ENCODE measurements around the gene PDGFRB. TPM values are rescaled to one million over a fixed set of nuclear protein-coding genes. Genes with fewer than 3 reads are reported as not detected.

Gene PDGFRB
- polyA plus RNA-seq, 3 donors = 0.04 to 0.99 (median 0.20) TPM

GRCh38 chr5:150118561-150119229, 37.0 kb downstream of the PDGFRB start:
- Mint-ChIP-seq H3K27ac (peak overlapping the region in 1 of 7 donors; percentile 55), H3K27me3 (ENCODE audit: low read depth in 3 of 3) (peaks cover 3 to 7% (median 4%) of the 10 kb centered on the region in 3 donors), H3K9me3 (no peaks in the 10 kb centered on the region), H3K4me1 (peaks cover 31% of the 10 kb centered on the region), H3K4me3 (no peak overlapping the region), H3K36me3 (no peaks in the 10 kb centered on the region)
- H3K27me3 ChIP-seq (ENCODE audit: control insufficient read depth in 2 of 2, insufficient read depth in 2 of 2, low read length in 2 of 2) = no peaks in the 10 kb centered on the region
- intact Hi-C loops (cut with micrococcal nuclease) = no loop called here
- 99% methylated on average over 5 of the region's 11 CpGs for WGBS (ENCODE audit: insufficient coverage)
- no peak for TF ChIP-seq CTCF (IDR thresholded peaks at IDR 0.05)
- no peak overlapping the region for H2AFZ ChIP-seq (ENCODE audit: insufficient read depth, low read depth, low read length, poor library complexity, severe bottlenecking)
- H3K4me3 ChIP-seq (replicated peaks in 1 of 3; ENCODE audit: low read depth in 2 of 3, low read length in 3 of 3) = no peak overlapping the region
- no peaks in the 10 kb centered on the region for H3K9me3 ChIP-seq (replicated peaks in 1 of 2; ENCODE audit: control insufficient read depth in 1 of 2, insufficient read depth in 1 of 2, low read length in 2 of 2)
- no peak overlapping the region for H3K4me2 ChIP-seq (replicated peaks; ENCODE audit: extremely low read depth, low read length, poor library complexity, severe bottlenecking)
- no peak overlapping the region for H3K27ac ChIP-seq (ENCODE audit: low read depth in 1 of 2, low read length in 2 of 2)
- no peak for DNase-seq
- no peak overlapping the region for H3K9ac ChIP-seq (ENCODE audit: insufficient read depth, low read length, poor library complexity, severe bottlenecking)
- no peaks in the 10 kb centered on the region for H3K79me2 ChIP-seq (ENCODE audit: insufficient read depth, low read length)
- no peaks in the 10 kb centered on the region for H4K20me1 ChIP-seq (ENCODE audit: insufficient read depth, low read length)
- H3K4me1 ChIP-seq (ENCODE audit: control insufficient read depth in 1 of 2, insufficient read depth in 2 of 2, low read length in 2 of 2) = peaks cover 28 to 33% of the 10 kb centered on the region in 2 donors
- no peaks in the 10 kb centered on the region for H3K36me3 ChIP-seq (replicated peaks in 1 of 2; ENCODE audit: control insufficient read depth in 1 of 2, insufficient read depth in 2 of 2, low read length in 2 of 2)

DNA sequence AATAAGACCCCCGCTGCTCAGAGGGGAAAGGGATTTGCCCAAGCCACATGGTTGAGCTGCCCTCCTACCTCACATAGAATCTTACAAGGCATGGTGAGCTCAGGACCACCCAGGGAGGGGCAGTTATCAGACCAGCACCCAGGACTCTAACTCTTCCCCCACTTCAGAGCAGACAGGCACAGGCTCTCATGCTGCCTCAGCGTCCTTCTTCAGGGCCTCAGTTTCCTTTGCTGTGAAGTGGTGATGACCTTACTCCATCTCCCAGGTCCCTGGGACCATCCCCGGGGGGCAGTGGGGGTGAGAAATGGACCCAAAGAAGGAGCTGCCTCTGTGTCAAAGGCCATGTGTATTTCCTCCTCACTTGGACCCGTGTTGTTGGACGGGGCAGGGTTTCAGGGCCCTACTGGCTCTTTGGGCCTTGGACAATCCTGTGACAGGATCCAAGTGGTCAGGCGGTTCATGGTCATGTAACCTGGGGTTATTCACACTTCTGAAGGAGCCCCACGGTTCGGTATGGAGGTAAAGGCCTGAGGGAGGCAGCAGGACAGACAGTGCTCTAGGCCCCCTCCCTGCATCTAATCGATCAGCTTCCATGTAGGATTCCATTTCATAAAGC, 37.6 kb downstream of the PDGFRB start:
- H3K9me3 Mint-ChIP-seq = no peaks in the 10 kb centered on the region
- no peak overlapping the region for H3K27ac ChIP-seq (ENCODE audit: low read depth in 1 of 2, low read length in 2 of 2)
- peaks cover 28 to 33% of the 10 kb centered on the region in 2 donors for H3K4me1 ChIP-seq (ENCODE audit: control insufficient read depth in 1 of 2, insufficient read depth in 2 of 2, low read length in 2 of 2)
- no peak for TF ChIP-seq CTCF (IDR thresholded peaks at IDR 0.05)
- no peak overlapping the region for H3K9ac ChIP-seq (ENCODE audit: insufficient read depth, low read length, poor library complexity, severe bottlenecking)
- DNase-seq = no peak
- H3K79me2 ChIP-seq (ENCODE audit: insufficient read depth, low read length) = no peaks in the 10 kb centered on the region
- no peak overlapping the region for H2AFZ ChIP-seq (ENCODE audit: insufficient read depth, low read depth, low read length, poor library complexity, severe bottlenecking)
- H3K27me3 Mint-ChIP-seq (ENCODE audit: low read depth in 3 of 3) = peaks cover 3 to 7% (median 4%) of the 10 kb centered on the region in 3 donors
- 96% methylated on average over 7 of the region's 9 CpGs for WGBS (ENCODE audit: insufficient coverage)
- no peak overlapping the region for H3K4me3 ChIP-seq (replicated peaks in 1 of 3; ENCODE audit: low read depth in 2 of 3, low read length in 3 of 3)
- no peaks in the 10 kb centered on the region for H3K36me3 ChIP-seq (replicated peaks in 1 of 2; ENCODE audit: control insufficient read depth in 1 of 2, insufficient read depth in 2 of 2, low read length in 2 of 2)
- H3K36me3 Mint-ChIP-seq = no peaks in the 10 kb centered on the region
- no peak overlapping the region for H3K4me3 Mint-ChIP-seq
- H4K20me1 ChIP-seq (ENCODE audit: insufficient read depth, low read length) = no peaks in the 10 kb centered on the region
- H3K9me3 ChIP-seq (replicated peaks in 1 of 2; ENCODE audit: control insufficient read depth in 1 of 2, insufficient read depth in 1 of 2, low read length in 2 of 2) = no peaks in the 10 kb centered on the region
- intact Hi-C loops (cut with micrococcal nuclease) = no loop called here
- no peak overlapping the region for H3K4me2 ChIP-seq (replicated peaks; ENCODE audit: extremely low read depth, low read length, poor library complexity, severe bottlenecking)
- H3K4me1 Mint-ChIP-seq = peaks cover 29% of the 10 kb centered on the region
- H3K27me3 ChIP-seq (ENCODE audit: control insufficient read depth in 2 of 2, insufficient read depth in 2 of 2, low read length in 2 of 2) = no peaks in the 10 kb centered on the region
- peak overlapping the region in 1 of 7 donors; percentile 55 for H3K27ac Mint-ChIP-seq
